Measurements from ENCODE around the gene GIMAP8. TPM values are rescaled to one million over a fixed set of nuclear protein-coding genes. Genes with fewer than 3 reads are reported as not detected.
A peak's percentile ranks its signal among the peaks of the same experiment; 100 is the strongest.

The GIMAP8 gene
- total RNA-seq, 4 donors from 2014 or later, result 0.88 to 19.8 (median 5.2) TPM

DNA sequence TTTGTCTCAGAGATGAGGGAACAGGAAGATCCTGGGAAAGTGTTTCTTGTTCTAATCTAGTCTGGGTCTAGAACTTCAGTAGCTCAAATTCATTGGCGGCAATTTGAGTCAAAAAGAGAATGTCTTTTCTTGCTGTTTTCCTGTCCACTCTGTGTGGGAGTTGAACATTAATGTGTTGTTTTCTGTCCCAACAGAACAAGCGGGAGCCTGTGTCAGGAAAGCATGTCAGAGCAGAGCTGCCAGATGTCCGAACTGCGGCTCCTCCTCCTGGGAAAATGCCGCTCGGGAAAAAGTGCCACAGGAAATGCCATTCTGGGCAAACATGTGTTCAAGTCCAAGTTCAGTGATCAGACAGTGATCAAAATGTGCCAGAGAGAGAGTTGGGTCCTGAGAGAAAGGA is 16.0 kb downstream of the GIMAP8 start:
- peak overlapping the region in 1 of 4 donors; percentile 18 for H3K4me3 ChIP-seq
- H3K36me3 ChIP-seq, result no peaks in the 10 kb centered on the region
- no peaks in the 10 kb centered on the region for H3K9me3 ChIP-seq
- no peaks in the 10 kb centered on the region for H3K27me3 ChIP-seq
- no peak overlapping the region for H3K27ac ChIP-seq
- H3K4me1 ChIP-seq, result no peaks in the 10 kb centered on the region
- TF ChIP-seq POLR2A (IDR thresholded peaks at IDR 0.05), result no peak
- TF ChIP-seq CTCF (IDR thresholded peaks at IDR 0.05), result no peak
- no peak for DNase-seq

- Histone ChIP-seq H3K9me3 (no peaks in the 10 kb centered on the region), H3K27ac (no peak overlapping the region), H3K27me3 (no peaks in the 10 kb centered on the region), H3K4me1 (no peaks in the 10 kb centered on the region), H3K36me3 (no peaks in the 10 kb centered on the region), H3K4me3 (peak overlapping the region in 1 of 4 donors; percentile 18)
- no peak for DNase-seq
- TF ChIP-seq CTCF (IDR thresholded peaks at IDR 0.05), result no peak
- TF ChIP-seq POLR2A (IDR thresholded peaks at IDR 0.05), result no peak
Measured at GRCh38 chr7:150468241-150468640, 17.8 kb downstream of the GIMAP8 start.

DNA sequence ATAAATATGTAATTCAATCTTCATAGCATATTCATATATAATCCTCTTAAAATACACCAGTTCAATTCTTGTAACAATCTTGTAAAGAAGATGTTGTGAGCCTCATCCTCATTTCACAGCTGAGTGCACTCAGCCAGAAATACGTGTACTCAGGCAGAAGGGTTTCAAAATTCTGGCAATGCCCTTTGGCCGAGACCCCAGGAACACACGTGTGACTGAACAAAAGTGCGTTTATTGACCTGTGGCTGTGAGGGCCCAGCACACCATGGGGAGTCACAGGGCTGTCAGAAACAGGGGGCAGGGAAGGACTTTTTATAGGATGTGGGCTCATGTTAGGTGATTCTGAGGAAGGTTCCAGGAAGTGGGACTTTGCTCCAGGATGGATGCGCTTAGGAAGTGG is 21.5 kb downstream of the GIMAP8 start:
- H3K9me3 ChIP-seq, result no peaks in the 10 kb centered on the region
- TF ChIP-seq CTCF (IDR thresholded peaks at IDR 0.05) (no peak), POLR2A (IDR thresholded peaks at IDR 0.05) (no peak)
- no peaks in the 10 kb centered on the region for H3K4me1 ChIP-seq
- no peak overlapping the region for H3K27ac ChIP-seq
- H3K4me3 ChIP-seq, result no peak overlapping the region
- no peaks in the 10 kb centered on the region for H3K36me3 ChIP-seq
- no peak for DNase-seq
- H3K27me3 ChIP-seq, result no peaks in the 10 kb centered on the region

DNA sequence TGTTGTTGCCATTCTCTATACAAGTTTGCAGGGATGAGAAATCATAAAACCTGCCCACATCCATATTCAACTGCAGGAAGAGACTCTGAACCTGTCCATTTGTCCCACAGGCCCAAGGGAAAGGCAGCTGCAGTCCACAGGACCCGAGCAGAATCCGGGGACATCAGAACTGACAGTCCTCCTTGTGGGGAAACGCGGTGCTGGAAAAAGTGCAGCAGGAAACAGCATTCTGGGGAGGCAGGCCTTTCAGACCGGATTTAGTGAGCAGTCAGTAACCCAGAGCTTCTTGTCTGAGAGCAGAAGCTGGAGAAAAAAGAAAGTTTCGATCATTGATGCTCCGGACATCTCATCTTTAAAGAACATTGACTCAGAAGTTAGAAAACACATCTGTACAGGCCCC is 23.5 kb downstream of the GIMAP8 start:
- Histone ChIP-seq H3K27ac (no peak overlapping the region), H3K27me3 (no peaks in the 10 kb centered on the region), H3K4me1 (no peaks in the 10 kb centered on the region), H3K9me3 (no peaks in the 10 kb centered on the region), H3K36me3 (no peaks in the 10 kb centered on the region), H3K4me3 (no peak overlapping the region)
- TF ChIP-seq POLR2A (IDR thresholded peaks at IDR 0.05) (no peak), CTCF (IDR thresholded peaks at IDR 0.05) (no peak)
- no peak for DNase-seq

GRCh38 chr7:150476285-150476684 is 25.9 kb downstream of the GIMAP8 start:
- H3K4me1 ChIP-seq, result peaks cover 0 to 9% (median 0%) of the 10 kb centered on the region in 4 donors
- no peak overlapping the region for H3K4me3 ChIP-seq
- no peak for DNase-seq
- no peak for TF ChIP-seq CTCF (IDR thresholded peaks at IDR 0.05)
- TF ChIP-seq POLR2A (IDR thresholded peaks at IDR 0.05), result no peak
- no peaks in the 10 kb centered on the region for H3K9me3 ChIP-seq
- H3K36me3 ChIP-seq, result no peaks in the 10 kb centered on the region
- H3K27me3 ChIP-seq, result no peaks in the 10 kb centered on the region
- H3K27ac ChIP-seq, result no peak overlapping the region
